Forelimb muscle (tissue), 1 donor: ENCODE results near the gene SNX10. TPM values are rescaled to one million over a fixed set of nuclear protein-coding genes. Genes with fewer than 3 reads are reported as not detected.

ENCODE experiments used
- DNase-seq: peaks from one replicate; pipeline ENCODE4 v3.0.0-alpha.2; 2013; ENCODE audit warnings: low read depth
- polyA plus RNA-seq: library from polyadenylated mRNA; unstranded; fragments of 120-200 nt; gene quantifications from one replicate; pipeline ENCODE4 v1.2.1, GENCODE V29; 2013; ENCODE audit not compliant: insufficient read length

The SNX10 gene
- polyA plus RNA-seq, 1 donor, result 2.2 TPM

DNA sequence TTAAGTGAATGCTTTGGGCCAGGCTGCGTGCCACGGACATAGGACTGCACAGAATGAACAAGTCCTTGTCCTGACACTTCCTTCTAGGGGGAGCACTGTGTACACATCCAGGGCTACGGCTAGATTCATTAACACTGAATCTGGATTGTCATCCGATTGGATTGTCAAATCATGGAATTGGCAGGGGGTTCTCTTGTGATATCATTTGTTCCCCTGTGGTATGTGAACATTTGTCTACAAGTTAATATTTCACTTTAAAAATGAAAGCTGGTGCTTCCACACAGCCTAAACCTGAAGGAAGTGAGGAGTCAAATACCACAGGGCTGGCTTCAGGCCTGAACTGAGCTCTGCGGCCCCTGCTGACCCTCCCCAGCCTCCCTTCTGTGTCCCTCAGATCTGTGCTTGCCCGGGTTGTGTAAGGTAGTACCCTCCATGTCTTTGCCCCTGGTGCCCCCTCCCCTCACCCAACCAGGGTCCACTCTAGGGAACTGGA, 75.6 kb downstream of the SNX10 start:
- no peak for DNase-seq

DNA sequence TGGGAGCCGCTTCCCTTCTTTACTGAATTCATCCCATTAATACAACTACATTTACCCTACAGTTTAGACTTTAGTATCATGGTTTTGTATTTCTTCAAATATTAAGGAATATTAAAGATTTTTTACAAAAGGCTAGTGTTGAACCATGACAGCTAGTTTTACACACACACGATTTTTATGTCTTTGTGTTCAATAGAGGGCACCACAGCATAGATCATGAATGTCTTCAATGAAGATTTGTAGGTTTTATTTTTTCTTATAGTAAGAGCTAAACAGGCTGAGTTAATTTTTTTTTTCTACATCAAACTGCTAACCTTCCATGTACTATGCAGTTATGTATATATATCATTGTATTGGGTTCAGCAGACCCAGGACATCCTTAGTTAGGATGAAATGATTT, 76.9 kb downstream of the SNX10 start:
- DNase-seq, result no peak

DNA sequence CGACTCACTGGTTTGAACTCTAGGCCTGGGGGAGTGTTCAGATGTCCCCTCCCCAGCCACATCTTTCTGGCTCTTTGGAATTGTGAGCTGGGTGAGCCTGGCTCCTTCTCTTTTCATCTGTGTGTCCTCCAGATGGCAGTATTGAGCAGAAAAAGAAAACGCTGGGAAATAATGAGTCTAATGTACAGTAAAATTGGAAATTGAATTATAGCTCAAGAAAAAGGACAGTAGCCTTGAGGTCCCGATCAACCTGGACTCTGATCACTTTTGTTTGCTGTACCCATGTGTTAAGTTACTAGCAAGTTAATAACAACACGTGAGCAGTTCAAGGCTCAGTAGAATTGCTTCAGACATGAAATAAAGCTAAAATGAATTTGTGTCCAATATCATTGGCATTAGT, 77.9 kb downstream of the SNX10 start:
- peak; percentile 50 for DNase-seq

DNA sequence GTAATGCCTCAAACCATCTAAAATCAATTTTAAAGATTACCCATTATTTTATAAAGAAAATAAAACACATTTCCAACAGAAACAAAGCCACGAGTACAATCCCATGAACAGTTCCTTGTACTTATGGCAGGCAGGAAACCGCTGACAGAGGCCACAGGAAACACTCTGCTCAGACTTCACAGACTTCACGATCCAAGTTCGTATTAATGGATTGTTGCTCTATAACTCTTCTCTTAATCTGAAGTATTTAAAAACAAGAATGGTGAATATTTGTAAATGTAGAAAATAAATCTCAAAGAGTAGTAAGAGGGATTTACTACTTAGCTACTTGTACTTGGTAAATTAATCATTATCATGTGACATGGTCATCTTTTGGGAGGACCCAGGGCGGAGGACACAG, 78.3 kb downstream of the SNX10 start:
- DNase-seq, result no peak

DNA sequence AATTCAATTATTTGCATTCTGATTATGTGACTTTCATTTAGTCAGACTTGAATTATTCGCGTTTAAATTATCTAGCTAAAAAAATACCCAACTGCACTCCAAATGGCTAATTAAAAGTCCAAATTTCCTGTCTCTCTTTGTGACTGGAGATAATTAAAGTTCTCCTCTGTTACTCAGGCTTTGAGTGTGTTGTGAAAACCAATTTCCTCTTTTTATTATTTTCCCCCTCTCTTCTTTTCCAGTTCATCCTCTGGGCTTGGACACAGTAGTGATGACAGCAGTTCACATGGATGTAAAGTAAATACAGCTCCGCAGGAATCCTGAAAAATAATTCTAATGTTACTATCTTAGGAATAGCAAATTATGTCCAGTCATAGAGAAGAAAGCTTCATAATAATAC, 80.6 kb downstream of the SNX10 start:
- no peak for DNase-seq

DNA sequence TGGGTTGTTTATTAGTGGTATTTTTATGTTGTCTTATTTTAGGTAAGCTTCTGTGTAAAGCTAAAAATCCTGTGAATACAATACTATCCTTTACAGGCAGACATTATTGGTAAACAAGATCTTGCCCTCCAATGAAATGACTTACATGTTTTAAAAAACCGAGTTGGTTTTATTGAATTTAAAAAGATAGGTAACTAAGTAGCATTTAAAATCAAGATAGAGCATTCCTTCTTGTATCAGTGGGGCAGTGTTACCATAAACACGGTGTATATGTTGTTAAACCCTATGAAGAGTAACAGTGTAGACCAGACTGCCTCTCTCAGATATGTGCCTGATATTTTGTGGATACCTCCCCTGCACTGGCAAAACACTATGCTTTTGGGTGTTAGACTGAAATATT, 81.0 kb downstream of the SNX10 start:
- no peak for DNase-seq

DNA sequence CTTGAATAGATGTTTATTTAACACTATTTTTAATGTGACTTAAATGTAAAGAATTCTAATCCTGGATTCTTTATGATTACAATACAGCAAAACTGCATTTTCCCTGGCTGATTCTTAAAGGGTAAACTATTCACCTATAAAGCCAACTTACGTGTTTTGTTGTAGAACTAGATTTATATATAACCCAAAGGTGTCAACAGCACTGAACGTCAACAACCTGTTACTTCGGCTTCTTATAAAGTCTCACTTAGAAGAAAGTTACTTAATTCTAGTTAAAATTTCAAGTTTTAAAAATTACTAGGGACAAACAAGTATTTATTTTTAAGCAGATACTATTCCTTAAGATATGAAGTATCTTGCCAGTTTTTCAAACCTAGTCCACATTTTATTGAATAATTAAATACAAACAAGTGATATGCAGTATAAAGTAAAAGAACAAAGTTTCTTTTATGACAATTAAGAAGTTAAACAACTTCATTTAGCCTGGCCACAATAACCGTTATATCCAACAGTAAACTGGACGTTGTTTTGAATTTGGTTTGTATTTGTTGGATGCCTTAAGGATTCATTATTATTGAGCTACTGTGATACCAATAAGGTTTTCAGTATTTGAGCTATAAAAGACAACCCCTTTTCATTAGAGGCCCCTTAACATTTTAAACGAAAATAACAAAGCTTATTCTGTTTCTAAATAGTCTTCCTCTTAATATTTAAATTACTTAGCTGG, 83.1 kb downstream of the SNX10 start:
- no peak for DNase-seq

DNA sequence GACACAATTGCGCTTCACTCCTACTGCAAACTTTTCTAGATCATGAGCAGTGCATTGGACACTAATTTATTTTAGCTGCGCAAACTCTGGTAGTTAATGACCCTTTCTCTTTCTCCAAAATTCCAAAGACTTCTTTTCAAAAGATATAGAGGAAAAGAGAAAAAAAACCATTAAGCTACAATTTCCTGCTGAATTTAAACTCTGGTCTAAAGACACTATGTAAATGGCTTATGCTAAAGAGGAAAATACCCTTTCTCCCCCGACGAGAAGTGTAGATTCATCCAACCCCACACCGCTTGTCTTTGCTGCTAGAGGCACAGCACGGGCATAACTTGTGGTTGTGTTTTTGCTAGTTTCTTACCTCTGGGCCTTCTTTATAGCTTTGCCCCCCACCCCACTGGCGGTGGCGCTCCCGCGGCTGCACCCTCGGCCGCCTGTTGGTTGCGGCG, 84.1 kb downstream of the SNX10 start:
- DNase-seq, result no peak

DNA sequence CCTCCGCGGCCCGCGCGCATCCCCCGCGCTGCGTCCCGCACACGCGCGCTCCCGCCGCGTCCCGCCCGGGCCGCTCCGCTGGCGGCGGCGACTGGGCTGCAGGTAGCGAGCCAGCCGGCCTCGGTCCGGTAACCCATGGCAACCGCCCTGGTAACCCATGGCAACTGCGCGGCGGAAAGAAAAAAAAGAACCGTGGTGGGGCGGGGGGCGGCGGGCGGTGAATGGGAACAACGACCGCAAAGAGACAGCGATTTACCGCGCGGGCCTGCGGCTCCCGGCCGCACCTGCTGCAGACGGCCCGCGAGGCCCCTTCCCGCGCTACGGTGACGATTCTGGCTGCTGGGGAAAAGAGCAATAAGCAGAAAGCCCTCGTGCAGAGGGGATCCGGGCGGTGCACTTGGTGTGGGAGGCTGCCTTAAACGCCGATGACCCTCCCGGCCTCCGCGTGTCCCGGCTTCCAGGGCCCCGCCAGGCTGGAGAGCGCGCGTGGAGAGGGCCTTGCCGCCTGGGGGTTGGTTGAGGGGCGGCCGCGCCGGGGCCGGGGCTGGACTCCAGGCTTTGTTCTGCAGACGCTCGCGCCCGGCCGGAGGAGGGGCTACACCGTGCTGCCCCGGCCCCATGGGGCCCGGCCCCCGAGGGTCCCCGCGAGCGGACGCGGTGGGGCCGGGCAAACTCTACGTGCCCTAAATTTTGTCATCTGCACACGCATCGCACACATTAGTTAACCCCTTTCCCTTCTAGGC, 84.7 kb downstream of the SNX10 start:
- no peak for DNase-seq

DNA sequence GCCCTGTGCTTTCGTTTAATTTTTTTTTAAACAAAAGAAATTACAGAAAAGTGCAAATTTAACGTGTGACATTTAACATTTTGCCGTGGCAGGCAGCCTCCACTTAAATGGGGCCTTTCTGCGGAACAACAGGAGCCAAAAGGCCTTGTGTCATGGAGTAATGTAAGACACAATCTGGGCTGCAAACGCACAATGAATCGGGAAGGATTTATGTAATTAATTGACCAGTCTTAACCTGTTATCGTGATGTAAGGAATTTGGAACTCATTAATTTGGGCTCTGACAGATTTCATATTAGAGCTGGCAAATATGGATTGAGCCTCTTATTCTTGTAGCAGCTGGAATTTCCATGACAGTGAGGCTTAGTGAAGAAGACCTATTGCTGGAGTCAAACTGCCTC, 86.4 kb downstream of the SNX10 start:
- no peak for DNase-seq

DNA sequence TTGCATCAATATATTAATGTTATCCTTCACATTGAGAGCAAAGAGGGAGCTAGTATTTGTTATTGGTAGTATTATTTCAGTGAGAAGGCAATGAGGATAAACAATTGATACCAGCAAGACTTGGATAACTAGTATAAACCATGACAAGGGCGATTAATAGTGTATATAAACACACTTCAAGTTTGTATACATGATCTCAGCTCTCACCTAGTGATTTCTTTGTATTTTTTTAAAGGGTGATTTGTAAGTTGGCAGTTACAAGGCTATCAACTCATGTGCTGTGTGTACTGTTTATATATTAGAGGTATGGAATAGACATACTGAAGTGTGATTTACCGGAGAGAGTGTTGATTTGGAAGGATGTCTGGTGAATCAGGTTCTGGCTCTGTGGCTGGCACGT, 88.0 kb downstream of the SNX10 start:
- no peak for DNase-seq

DNA sequence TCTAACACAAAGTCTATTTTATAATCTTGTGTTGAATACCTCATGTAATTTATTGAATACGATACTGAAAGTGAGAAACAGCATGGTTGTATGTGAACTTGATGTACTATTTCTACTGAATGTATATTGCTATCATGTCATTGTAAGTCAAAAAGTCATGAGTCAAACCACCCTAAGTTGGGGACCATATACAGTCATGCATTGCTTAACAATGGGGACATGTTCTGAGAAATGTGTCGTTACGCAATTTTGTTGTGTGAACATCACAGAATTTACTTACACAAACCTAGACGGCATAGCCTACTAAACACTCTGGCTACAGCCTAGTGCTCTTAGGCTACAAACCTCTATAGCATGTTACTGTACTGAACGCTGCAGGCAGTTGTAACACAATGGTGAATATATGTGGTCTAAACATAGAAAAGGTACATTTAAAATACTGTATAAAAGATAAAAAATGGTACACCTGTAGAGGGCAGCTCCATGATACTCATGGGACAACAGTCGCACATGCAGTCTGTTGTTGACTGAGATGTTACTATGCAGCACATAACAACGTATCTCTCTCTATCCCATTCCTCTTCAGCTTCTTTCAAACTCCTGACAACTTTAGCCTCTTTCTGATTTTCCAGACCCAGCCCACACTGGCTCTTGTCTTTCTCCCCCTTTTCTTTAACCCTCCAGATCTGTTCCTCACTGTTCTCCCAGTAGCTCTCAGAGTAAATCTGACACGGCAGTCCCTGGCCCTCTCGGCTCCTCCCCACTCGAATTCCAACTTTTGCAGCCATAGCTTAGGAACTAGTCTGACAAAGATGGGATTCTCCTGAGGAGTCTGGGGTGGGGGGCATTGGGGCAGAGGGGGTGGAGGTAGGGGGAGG, 90.1 kb downstream of the SNX10 start:
- DNase-seq, result no peak

DNA sequence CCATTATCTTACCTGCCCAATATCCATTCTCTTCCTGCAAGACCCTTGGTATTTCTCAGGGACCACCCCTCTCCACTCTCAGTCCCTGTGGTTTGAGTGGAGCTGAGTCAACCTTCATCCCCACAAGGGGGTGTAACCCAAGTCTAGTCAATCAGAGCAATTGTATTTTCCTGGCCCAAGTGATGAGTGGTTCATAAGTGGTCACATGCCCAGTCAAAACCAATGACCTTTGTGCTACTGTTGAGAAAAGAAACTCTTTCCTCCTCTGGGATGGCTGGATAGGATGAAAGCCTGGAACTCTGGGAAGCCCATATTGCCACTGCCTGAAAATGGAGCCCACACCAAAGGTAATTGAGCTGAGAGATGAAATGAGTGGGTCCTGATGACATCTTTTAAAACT, 93.6 kb downstream of the SNX10 start:
- DNase-seq, result no peak

DNA sequence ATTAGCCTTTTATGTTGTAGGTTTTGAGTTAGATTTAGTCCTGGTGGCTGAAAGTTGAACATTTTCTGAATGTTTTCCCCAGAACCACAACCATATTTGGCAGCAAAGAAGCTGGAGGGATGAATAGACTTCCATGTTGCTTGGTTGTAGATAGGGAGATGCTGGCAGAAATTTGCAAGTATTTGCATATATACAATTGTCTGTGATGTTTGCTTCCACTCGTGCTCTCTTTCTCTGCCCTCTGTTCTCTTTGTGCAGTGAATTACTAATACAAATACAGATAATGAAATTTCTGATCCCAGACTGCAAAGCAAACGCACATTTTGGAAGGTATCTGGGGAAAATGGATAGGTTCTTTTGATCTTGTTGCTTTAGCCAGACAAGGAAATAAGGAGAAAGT, 96.1 kb downstream of the SNX10 start:
- no peak for DNase-seq

DNA sequence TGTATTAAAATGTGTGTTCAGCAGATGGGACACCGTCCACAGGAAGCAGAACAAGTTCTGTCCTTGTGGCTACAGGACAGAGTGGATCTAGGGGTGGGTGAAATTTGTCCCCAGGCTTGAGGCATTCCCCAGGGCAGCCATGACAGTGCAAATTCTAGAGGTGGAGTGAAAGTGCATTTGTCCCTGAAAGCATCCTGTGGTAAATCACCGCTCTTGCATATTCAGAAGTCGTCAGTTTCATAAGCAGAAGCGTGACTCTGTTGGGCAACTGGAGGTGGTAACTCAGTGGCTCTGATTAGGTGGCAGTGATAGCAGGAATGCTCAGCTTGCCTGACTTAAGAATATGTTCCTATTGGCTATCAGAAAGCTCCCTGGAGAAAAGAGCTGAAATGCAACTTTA, 96.6 kb downstream of the SNX10 start:
- no peak for DNase-seq

DNA sequence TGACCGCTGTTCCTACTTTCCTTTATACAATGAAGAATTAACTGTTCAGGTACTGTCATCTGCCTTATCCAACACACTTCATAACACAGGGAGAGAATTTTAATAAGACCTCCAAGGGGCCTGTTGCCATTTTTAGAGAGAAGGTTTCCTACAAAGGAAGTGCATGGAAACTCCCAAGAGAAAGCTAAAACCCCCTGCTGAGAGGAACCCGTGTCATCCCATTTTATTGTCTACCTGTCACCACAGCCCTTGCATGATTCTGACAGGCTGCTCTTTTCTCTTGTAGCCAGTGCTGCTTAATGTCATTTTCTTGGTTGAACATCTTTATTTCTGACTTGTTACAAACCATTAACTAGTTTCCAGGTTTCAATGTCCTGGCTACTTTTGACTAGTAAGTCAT, 98.4 kb downstream of the SNX10 start:
- no peak for DNase-seq

DNA sequence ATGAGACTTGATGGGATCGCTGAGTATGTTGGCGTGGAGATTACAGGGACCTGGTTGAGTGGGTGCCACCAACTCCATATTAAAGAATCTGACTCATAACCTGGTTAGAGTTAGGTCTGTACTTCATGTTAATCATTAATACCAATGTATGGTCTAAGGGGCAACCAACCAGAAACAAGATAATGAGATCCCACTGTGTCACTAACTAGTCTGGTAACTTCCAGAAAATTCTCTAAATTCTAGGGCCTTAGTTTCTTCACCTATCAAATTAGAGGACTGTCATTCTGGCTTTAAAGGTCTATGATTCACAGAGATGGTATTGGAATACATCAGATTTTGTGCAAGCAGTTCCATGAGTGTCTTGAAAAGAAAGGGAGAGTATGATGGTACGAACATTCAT, 102.2 kb downstream of the SNX10 start:
- DNase-seq, result no peak

DNA sequence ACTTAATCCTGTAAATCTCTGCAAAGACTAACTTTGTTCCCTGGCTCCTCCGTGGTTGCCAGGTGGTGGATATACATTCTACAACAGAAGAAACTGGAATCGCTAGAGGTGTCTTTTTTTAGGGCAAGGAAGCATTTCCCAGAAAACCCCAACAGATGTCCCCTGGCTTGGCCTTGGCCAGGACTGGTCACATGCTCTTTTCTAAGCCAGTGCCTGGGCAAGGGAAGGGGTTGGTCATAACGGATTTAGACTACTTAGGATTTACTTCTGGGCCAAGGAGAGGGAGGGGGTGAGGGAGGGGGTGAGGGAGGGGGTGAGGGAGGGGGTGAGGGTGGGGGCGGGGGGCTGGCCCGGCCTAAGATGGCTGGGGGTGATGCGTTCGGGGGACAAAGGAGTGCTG, 105.7 kb downstream of the SNX10 start:
- DNase-seq, result no peak

DNA sequence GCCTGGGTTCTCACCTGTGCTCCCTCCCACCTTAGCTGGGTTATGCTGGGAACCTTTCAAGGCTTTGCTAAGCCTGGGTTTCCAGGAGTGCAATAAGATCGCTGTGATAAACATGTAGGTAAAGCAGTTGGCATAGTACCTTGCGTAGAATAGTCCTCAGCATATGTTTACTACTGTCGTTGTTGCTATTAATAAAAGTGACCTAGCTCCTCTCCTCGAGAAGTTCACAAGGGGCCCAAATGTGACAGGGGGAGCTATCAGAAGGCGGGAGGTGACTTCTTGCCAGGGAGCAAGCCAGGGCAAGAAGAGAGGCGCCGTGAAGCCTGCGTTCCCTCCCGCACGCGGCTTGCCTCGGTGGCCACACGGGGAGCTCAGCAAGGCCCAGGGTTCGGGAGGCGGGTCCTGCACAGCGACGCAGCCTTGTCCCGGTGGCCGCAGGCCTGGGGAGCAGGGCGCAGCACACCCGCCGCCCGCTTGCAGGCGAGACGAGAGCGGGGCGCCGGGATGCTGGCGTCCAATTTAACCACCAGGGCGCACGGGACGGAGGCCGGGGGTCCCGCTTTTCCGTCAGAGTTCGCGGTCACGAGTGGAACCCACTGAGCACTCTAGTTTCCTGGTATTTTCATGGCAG, 106.2 kb downstream of the SNX10 start:
- no peak for DNase-seq

DNA sequence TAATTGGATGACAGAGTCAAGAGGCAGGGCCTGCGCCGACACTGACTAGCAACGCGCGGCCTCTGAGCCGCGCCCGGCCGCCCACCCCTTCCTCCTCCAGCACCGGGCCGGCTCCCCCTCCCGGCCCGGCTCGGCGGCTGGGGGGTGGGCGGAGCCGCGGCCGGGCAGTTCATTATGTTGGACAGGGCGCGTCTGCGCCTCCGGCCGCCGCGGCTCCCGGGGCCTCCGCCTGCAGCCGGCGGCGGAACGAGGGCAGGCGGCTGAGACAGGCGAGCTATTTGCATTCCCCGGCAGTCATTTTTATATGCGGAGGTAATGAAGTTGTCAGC, 106.7 kb downstream of the SNX10 start:
- DNase-seq, result peak; percentile 65

DNA sequence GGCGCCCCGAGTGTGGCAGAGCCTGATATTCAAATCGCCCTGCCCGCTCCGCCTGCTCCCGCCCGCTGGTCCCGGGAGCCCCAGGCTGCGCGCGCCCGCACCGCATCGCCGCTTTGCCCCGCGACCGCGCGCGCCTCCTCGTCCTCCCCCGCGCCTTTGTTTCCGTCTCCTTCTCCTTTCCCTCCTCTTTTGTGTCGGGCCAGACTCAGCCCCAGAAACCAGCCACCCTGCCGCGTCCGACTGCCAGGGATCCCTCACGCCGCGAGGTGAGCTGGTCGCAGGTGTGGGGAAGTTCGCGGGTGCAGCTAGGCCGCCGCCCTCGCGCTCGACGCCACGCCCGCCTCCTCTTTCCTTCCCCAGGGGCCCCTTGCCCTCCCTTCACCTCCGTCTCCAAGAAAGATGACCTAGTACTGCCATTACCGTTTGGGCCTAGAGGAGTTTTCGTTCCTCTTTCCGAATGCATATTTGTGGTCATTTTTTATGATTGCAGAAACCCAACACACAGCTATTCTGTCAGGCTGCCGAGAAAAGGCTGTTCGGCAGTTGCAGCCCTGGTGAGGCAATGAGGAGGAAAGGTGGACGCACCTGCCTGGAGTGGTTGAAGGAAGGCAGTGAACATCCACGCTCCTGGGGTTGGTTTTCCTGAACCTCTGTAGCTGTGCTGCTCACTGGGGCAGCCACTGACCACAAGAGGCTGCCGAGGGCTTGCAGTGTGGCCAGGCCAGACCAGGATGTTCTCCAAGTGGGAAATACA, 107.3 kb downstream of the SNX10 start:
- DNase-seq, result no peak
